ENCODE data around the gene HOXC4. TPM values are rescaled to one million over a fixed set of nuclear protein-coding genes. Genes with fewer than 3 reads are reported as not detected.

Gene HOXC4
- total and polyA plus RNA-seq, 2 of the 4 experiments (the other 2 are of a cell fraction): under 0.01 to 0.26 TPM

GRCh38 chr12:54060975-54061778 lies 7.5 kb downstream of the HOXC4 start:
- in situ Hi-C loops (cut with MboI; ENCODE audit: low sequenced_read_pairs) (no loop called here), intact Hi-C loops (cut with micrococcal nuclease) (no loop called here), dilution Hi-C loops (cut with HindIII; ENCODE audit: low sequenced_read_pairs, unreplicated experiment) (no loop called here)
- no peaks in the 10 kb centered on the region for H3K9me1 ChIP-seq (ENCODE audit: insufficient read depth, low read length)
- no peak overlapping the region for H4K5ac ChIP-seq (ENCODE audit: low read depth, low read length)
- no peak overlapping the region for H3K18ac ChIP-seq (ENCODE audit: low read depth, low read length)
- no peak overlapping the region for H2BK5ac ChIP-seq (ENCODE audit: low read depth, low read length, poor library complexity, severe bottlenecking)
- no peak overlapping the region for H3K4me2 ChIP-seq (ENCODE audit: low read depth, low read length)
- no peak overlapping the region for H3K4ac ChIP-seq (ENCODE audit: low read depth, low read length)
- no CpG with 5 or more reads among the region's 7 CpGs for WGBS, 2 experiments (ENCODE audit: extremely low coverage in 2 of 2, insufficient read length in 1 of 2)
- POLR2A ChIA-PET (ENCODE audit: unreplicated experiment): no interaction called here
- H3K27me3 ChIP-seq (ENCODE audit: control insufficient read depth, insufficient read depth, low read length): peaks cover 45% of the 10 kb centered on the region
- H3K14ac ChIP-seq (replicated peaks; ENCODE audit: low read depth, low read length): no peak overlapping the region
- no peak overlapping the region for H2BK20ac ChIP-seq (ENCODE audit: low read depth, low read length)
- CTCF ChIA-PET: no interaction called here
- no TSS peak for BruUV-seq (replicated peaks)
- H2AK5ac ChIP-seq (ENCODE audit: low read depth, low read length): no peak overlapping the region
- H3K23ac ChIP-seq (ENCODE audit: low read depth, low read length): no peak overlapping the region
- DNase-seq (no peak), ATAC-seq (ENCODE audit: low read depth) (no peak)
- H2AFZ ChIP-seq (replicated peaks; ENCODE audit: low read length, poor library complexity): no peak overlapping the region
- H4K91ac ChIP-seq (ENCODE audit: insufficient read depth, low read depth, low read length): no peak overlapping the region
- no peak overlapping the region for H3K27ac ChIP-seq (ENCODE audit: insufficient read depth, low read length)
- H3K4me1 ChIP-seq (ENCODE audit: control insufficient read depth, insufficient read depth, low read length): no peaks in the 10 kb centered on the region
- H2BK120ac ChIP-seq (ENCODE audit: low read depth, low read length): no peak overlapping the region
- no peak overlapping the region for H2AK9ac ChIP-seq (replicated peaks; ENCODE audit: low read depth, low read length, poor library complexity)
- no peak for TF ChIP-seq RCOR1 (IDR thresholded peaks at IDR 0.05; ENCODE audit: insufficient replicate concordance, low read length)
- TF ChIP-seq MXI1 (IDR thresholded peaks at IDR 0.05; ENCODE audit: borderline replicate concordance, low read depth, low read length): no peak
- no peak for TF ChIP-seq RFX5 (IDR thresholded peaks at IDR 0.05; ENCODE audit: low read depth, low read length)
- TF ChIP-seq SMC3 (IDR thresholded peaks at IDR 0.05; ENCODE audit: low read depth, low read length): no peak
- no peak for TF ChIP-seq CEBPB (IDR thresholded peaks at IDR 0.05; ENCODE audit: low read depth, low read length)
- no peak for TF ChIP-seq RAD21 (IDR thresholded peaks at IDR 0.05; ENCODE audit: low read length)
- no peak for TF ChIP-seq MAFK (IDR thresholded peaks at IDR 0.05; ENCODE audit: low read depth, low read length)
- no peak for TF ChIP-seq BHLHE40 (IDR thresholded peaks at IDR 0.05; ENCODE audit: low read depth, low read length)
- no peak for TF ChIP-seq USF2 (IDR thresholded peaks at IDR 0.05; ENCODE audit: low read depth, low read length)
- TF ChIP-seq NFE2L2 (IDR thresholded peaks at IDR 0.05; ENCODE audit: low read depth, low read length): no peak
- TF ChIP-seq CTCF (conservative IDR thresholded peaks at IDR 0.05; ENCODE audit: low read depth, low read length): no peak
- no peak for TF ChIP-seq ELK1 (IDR thresholded peaks at IDR 0.05; ENCODE audit: borderline replicate concordance, low read depth, low read length)
- no peak for TF ChIP-seq CHD1 (IDR thresholded peaks at IDR 0.05; ENCODE audit: low read depth, low read length)
- no peak for TF ChIP-seq FOS (IDR thresholded peaks at IDR 0.05; ENCODE audit: low read depth, low read length)
- no peak overlapping the region for H3K56ac ChIP-seq (ENCODE audit: extremely low read depth, insufficient read depth, low read length)
- no peaks in the 10 kb centered on the region for H4K20me1 ChIP-seq (ENCODE audit: insufficient read depth, low read length)
- no peak overlapping the region for H2BK15ac ChIP-seq (ENCODE audit: low read depth, low read length)
- no peaks in the 10 kb centered on the region for H3K79me1 ChIP-seq (ENCODE audit: low read depth in 1 of 2, low read length in 2 of 2)
- H3K9ac ChIP-seq (ENCODE audit: low read depth, low read length): no peak overlapping the region
- H4K8ac ChIP-seq (ENCODE audit: low read depth in 2 of 2, low read length in 2 of 2): no peak overlapping the region
- H3K9me3 ChIP-seq (ENCODE audit: control insufficient read depth, insufficient read depth, low read length): no peaks in the 10 kb centered on the region
- H3K36me3 ChIP-seq (ENCODE audit: control insufficient read depth, insufficient read depth, low read length): no peaks in the 10 kb centered on the region
- no peak overlapping the region for H3K4me3 ChIP-seq (ENCODE audit: insufficient read depth, low read depth, low read length)
